HG03045 (cell line): ENCODE results near the gene TLCD3B.
"Not testable (repeated sequence)": the region's sequence is repeated elsewhere in the genome, so short reads cannot be mapped to it uniquely, and the experiment has no call there.

ENCODE experiments used
- ATAC-seq: cut with Tn5 transposase; IDR thresholded peaks from one replicate; pipeline ENCODE4 v1.9.1; 2021; ENCODE audit warnings: mild to moderate bottlenecking, moderate library complexity; ENCODE audit not compliant: unreplicated experiment

TLCD3B gene

DNA sequence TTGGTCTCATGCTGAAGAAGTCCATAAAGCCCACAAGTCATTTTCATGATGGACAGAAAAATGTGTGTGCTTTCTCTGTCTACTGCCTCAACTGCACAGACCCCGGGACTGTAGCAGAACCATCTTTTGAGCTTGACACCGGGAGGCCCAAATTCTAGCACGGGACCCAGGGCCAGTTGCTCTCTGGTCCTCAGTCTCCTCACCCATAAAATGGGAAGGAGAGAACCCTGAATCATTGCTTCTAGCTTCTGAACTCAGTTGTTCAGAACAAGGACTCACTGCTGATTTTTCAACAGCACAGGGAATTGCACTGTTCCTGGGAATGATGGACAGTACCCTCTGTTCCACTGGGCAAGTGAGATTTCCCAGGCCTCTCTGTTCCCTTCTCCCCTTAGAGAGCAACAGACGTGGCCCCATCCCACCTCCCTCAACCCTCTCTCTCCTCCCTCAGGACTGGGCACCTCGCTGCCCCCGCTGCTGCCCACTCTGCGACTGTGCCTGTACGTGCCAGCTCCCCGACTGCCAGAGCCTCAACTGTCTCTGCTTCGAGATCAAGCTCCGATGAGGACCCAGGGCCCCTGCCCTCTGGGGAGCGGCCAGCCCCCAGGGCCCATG is 32.3 kb upstream of the TLCD3B start:
- no peak for ATAC-seq

DNA sequence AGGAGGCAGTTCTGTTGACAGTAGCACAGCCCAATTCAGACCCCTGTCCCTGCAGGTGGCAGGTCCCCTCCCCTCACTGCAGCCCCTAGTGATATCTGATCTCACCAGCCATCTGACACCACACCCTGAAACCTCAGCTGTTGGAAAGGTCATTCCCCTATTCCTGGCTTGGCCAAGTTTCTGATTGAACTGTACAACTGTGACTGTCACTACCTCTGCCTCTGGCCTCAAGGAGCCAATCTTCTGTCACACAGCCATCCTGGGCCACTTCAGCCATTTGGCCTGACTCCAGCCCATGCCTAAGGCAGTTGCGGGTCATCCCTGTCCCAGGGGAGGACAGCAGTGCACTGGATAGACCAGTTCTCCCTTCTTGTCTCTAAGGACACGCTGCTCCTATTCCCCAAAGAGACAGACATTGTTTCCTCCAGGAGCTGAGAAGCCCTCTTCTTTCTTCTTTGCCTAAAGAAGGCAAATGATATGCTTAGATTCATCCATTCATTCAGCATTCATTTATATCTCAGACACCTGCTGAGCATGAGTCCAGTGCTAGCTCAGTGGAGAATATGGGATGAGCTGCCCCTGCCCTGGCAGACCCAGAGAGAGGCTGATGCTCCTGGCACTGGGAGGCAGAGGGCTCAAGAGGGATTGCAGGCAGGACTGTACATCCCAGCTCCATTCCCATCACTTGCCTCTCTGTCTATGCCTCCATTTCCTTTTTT is 29.9 kb upstream of the TLCD3B start:
- ATAC-seq = no peak

DNA sequence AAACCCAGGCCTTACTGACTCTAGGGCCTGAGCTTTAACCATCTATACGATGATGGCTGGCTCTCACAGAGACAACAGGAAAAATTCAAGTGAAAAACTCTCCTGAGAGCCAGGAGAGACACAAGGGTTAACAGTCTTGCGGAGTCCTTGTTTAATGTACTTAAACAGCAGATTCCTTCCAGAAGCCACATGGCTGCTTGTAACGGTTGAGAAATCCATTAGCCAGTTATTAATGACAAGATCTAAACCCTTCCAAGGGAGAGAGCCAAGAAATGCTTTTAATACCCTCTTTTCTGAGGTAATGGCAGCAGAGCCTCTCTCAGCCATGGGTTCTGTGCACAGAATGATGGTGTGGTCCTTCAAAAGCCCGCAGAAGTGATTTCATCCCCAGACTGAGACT is 29.3 kb upstream of the TLCD3B start:
- ATAC-seq = no peak

DNA sequence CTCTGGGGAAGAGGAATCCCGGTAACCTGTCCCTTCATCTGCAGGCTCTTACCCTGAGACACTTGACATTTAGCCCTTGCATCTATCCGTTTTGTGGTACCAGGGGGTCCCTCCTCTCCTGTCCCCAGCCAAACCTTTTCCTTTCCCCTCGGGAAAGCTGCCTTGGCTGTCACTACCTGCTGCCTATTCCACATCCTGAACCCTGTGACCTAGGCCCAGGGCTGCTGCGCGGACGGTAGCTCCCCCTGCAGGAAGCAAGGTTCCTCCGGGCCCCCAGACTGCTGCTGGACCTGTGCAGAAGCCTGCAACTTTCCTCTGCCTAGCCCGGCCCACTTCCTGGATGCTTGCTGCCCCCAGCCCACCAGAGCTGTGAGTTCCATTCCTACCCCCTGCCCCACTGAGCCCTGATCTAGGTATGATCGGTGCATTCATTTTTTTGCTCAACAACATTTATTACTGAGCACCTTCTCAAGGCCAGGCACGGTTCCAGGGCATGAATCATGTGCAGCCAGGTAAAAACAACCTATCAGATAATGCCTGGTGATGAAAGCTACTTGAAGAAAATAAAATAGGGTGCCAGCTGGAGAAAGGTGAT is 24.0 kb upstream of the TLCD3B start:
- no peak for ATAC-seq

DNA sequence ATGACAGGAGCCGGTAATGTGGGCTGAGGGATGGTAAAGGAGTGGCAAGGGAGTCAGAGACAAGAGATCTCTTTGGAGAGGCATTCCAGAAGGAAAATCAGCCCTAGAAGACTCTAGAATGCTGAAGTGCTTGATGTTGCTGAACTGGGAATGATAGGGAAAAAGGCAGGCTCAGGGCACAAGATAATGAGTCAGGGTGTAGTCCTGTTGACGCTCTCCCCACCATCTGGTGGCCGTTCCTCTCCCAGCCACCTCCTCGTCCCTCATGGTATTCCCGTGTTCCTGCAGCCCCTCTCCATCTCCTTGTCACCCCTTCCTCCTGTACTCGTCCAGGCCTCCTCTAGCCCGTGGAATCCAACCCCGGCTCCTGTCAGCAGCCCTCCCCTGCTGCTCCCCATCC is 23.4 kb upstream of the TLCD3B start:
- ATAC-seq = no peak

DNA sequence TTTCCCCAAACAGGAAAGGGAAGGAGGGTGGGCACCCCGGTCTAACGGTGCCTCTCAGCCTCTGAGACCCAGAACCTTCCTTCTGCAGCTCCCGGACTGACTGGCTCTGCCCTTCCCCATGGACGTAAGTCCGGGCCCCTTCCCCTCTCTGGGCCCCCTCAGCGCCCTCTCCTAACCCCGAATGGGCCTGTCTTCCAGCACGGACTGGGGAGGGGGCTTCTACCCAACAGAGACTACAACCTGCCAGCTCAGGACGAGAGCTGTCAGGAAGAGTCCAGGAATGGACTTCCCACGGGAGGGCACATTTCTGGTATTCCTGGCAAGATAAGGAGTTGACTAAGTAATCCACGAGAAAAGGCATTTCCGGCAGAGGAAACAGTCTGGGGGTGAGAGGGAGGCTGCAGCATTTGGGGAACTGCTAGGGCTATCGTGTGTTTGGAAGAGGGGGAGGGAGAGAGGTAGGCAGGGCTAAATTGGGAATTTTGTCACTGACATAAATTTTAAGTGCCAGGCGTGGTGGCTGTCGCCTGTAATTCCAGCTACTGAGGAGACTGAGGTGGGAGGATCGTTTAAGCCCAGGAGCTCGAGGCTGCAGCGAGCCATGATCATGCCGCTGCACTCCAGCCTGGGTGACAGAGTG is 22.4 kb upstream of the TLCD3B start:
- no peak for ATAC-seq

DNA sequence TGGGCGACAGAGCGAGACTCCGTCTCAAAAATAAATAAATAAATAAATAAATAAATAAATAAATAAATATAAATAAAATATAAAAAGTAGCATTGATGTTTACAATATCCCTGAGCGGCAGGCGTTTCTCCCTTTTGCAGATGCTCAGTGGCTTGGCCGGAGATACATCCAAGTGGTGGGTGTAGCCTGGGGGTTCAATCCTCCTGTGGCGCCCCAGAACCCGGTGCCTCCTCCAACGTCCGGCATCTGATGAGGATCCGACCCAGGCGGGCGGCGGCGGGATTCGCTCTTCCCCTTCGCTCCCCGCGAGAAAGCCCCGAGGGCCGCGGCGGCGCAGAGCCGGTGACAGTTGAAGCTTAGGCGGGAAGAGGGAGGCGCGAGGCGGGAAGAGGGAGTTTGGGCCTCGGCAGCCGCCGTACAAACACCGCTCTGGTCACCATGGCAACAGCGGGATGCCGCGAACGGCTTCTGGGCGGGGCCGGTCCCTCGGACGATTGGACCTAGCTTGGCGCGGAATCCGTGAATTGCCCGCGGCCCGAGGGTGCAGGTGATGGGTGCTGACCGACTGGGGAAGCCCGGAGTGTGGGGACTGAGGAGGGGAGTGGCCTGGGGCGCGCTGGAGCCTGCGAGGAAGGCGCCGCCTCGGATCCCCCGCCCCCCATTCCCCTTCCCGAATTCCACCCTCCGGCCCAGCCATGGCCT is 21.8 kb upstream of the TLCD3B start:
- peak; percentile 65 for ATAC-seq

DNA sequence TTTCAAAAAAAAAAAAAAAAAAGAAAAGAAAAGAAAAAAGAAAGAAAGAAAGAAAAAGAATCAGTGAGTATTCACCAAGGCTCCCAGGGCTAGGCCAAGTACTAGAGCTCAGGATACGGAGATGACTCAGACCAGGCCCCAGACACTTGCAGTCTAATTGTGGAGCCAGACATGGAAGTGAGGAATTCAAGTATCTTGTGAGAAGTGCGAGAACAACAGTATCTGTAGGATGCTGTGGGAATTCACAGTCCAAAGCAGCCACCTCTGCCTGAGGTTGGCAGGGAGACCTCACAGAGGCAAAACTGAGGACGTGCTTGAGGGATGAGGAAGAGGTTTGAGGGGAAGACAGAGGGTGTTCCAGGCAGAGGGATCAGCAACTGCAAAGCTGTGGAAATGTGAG is 20.4 kb upstream of the TLCD3B start:
- ATAC-seq = no peak

DNA sequence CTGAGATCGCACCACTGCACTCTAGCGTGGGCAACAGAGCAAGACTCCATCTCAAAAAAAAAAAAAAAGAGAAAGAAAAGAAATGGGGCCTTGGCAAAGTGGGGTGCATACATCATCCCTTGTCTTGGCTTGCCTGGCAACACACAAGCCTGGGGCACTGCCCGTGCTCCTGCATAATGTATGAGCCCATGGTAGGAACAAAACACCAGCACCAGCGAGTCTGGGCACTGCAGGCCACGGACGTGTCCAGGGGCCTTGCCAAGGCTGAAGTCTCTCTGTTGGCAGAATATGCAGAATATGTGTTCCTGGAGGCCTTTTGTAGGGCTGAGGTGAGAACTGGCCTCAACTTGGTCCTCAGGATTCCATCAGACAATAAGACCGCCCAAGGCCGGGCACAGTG is 18.8 kb upstream of the TLCD3B start:
- ATAC-seq = no peak

DNA sequence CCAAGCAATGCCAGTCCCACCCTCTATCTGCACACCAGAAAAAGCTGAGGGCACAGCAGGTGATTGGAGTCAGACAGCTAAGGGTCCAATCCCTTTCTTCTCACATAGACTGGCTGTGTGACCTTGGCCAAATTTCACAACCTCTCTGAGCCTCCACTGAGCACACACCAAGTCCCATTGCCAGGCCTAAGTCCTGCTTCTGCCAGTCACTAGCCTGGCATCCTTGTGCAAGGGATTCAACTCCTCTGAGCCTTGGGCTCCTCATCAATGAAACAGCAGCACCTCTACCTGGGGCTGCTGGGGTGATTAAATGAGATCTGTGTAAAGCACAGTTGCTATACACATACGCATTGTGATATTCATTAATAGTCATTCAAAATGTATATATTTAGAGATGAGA is 15.5 kb upstream of the TLCD3B start:
- no peak for ATAC-seq

DNA sequence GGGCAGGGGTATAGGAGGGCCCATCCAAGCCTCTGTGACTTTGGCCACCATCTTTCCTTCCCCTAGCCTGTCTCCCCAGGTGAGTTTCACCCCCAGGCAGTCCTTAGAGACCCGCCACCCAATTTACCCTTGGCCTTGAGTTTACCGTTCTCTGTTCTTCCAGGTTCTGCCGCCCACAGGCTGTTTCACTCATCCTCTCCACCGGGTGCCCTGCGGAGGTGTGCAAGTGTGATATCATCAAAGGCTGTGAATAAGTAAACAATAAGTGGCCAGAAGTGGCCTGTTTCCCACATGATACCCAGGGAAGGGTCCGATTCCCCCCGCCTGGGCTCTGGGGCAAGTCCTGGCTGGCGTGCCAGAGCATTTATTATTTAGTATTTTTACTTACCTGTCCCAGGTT is 15.1 kb upstream of the TLCD3B start:
- ATAC-seq = no peak

DNA sequence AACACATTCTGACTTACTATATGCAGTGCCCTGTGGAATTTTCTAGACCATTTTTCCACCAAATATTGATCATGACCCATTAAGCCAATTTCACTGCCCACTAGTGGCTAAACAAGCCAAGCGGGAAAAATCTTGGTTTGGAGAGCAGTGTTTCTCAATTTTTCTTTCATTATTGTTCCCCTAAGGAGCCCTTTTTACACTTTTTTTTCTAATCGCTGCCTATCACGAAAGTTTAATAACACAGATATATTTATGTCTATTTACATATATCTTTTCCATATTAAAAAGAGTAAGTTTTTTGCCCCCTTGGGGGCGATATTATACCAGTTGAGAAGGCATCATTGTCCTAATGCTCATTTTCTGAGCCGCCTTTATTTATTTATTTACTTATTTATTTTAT is 10.8 kb upstream of the TLCD3B start:
- ATAC-seq = no peak

DNA sequence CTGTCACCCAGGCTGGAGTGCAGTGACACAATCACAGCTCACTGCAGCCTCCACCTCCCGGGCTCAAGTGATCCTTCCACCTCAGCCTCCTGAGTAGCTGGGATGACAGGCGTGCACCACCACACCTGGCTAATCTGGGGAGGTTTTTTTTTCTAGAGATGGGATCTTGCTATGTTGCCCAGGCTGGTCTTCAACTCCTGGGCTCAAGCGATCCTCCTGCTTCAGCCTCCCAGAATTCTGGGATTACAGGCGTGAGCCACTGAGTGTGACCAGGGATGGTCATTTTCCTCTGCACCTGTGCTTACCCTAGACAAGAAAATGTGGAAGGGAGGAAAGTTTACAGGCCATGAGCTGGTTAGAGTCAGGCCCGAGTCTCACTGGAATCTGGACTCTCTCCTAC is 9.6 kb upstream of the TLCD3B start:
- ATAC-seq = not testable (repeated sequence)

DNA sequence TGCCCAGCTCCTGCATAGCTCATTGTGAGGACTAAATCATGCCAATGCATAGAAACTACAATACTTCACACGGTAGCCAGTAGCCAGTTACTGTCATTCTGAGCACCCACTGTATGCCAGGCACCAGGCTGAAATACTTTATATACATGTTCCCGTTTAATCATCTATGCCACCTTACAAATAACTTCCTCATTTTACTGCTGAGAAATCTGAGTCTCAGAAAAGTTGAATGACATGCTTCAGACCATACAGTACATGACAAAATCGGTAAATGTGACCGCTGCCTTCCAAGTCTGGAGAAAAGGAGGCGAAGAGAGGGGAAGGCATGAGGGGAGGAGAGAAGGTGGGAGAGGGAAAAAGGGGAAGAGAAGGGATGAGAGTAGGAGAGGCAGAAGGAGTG is 9.2 kb upstream of the TLCD3B start:
- ATAC-seq = no peak

DNA sequence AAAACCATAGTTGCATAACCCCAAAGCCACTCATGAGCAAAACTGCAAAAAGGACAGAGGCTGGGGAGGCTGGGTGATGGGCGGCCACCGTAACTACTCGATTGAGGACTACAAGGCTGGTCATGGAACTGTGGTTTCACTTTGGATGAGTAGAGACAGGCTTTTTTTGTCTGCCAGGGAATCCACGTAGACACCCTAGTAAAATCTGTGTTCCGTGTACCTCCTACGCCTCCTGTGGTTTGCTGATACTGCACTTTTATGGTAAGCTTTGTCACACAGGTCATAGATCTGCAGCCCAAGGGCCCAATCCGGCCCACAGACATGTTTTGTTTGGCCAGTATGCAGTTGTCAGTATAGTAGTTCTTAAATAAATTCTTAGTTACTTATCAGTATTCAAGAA is 2.2 kb upstream of the TLCD3B start:
- no peak for ATAC-seq

DNA sequence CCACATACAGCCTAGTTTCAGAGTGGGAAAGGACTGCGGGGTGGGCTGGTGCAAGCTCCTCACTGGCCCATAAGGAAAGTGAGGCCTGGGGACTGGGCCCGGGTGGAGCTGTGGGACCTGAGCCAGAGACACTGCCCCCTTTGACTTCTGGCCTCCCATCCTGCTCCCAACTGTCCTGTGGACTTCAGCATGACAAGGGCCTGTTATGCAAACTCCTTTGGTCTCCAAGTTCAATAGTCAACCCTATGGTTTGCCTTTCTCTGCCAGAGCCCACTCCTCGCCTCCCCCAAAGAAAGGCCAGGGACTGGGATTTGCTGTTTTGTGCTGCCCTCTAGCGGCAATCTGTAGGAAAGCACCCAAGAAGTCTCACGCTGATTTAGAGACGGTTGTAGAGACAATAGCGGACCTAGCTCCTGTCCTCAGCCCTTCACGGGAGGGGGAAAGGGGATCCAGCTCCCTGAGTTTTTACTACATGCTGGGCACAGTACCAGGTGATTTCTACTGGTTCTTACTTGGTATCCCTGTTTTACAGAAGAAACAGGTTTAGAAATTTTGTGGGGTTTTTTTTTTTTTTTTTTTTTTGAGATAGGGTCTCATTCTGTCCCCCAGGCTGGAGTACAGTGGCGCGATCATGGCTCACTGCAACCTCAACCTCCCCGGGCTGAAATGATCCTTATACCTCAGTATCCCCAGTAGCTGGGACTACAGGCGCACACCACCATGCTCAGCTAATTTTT is 1.2 kb upstream of the TLCD3B start:
- no peak for ATAC-seq

DNA sequence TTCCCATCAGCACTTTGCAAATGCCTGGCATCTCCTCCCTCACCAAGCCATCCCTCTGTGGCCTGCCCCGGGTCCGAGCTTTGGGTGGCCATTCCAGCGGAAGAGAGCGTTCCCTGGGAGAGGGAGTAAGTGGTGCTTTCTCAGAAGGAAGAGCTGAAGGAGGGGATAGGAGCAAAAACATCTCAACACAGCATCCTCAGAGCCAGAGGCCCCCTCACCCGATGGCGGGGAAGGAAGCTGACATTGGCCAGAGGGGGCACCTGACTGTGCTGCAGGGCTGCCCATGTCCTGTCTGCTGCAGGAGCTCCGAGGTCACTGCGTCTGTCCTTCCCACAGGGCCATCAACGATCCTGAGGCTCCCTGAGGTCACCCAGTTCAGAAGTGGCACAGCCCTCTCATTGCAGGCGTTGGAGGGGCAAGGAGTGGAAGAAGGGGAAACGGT is 427 bp upstream of the TLCD3B start:
- ATAC-seq = no peak

DNA sequence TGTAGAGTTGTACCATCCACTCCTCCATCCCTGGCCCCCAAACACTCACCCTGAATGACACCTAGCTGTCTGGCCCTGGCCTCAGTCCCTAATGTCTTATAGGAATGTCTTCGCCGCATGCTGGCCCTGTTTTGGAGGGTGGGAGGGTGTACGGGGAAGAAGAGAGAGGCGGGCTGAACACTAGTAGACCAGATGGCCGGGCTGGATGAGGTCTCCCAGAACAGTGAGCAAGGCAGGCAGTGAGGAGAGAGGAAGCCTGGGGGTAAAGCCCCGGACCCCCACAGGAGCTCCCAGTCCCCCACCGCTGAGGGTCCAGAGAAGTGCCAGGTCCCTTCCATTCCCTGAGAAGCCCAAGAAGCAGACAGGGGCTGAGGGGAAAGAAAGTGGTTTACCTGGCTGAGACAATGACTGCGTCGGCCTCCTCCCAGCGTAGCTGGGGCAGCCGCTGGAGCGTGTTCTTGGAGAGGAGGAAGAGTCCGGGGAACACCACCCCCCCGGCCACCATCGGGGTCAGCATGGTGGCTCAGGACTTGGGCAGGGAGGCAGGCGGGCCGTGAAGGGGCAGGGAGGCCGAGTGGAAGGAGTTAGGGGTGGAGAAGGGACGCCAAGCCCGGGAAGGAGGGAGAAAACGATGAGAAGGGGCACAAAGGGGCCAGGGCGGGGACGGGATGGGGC is 923 bp downstream of the TLCD3B start:
- ATAC-seq = no peak

DNA sequence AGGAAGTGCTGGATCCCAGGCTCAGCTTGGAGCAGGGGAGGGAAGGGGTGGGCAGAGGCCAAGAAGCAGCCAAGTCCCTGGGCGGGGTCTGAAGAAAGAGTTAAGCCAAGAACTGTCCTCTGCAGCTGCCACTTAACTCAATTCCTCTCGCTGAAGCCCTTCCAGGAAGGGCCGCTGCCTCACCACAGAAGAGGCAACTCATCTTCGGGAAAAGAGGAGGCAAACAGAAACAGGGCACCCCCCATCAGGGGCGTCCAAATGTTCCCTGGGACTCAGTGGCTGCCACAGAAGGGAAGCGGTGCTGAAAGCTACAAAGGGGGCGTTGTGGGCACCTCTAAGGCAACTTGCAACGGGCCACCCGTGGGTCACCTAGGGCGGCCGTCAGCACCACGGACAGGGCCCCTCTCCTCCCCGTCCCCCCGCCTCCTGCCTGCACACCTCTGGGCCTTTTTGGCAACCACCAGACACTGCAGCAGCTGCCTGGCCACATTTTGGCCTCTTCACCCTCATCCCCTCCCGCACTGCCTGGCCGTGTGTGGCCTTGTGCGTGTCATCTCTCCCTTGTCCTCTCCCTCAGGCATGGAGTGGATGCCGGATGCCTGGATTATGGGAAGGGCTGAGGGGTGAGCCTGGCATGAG is 2.5 kb downstream of the TLCD3B start:
- no peak for ATAC-seq
